NT2/D1 (cell line): ENCODE data around the gene SPATA4.
A peak's percentile ranks its signal among the peaks of the same experiment; 100 is the strongest.

Experiments
- DNase-seq: peaks from one replicate; pipeline ENCODE4 v3.0.0-alpha.2; 2011; ENCODE audit warnings: low read depth, low spot score
- H3K27me3 ChIP-seq: 2 replicates; pipeline ENCODE4 v1.6.0; 2011; ENCODE audit warnings: mild to moderate bottlenecking; ENCODE audit not compliant: insufficient read length, insufficient read depth
- H3K36me3 ChIP-seq: 2 replicates; pipeline ENCODE4 v1.6.1; 2011; ENCODE audit warnings: mild to moderate bottlenecking, low read length, mixed read lengths; ENCODE audit not compliant: insufficient read depth, insufficient read length
- H3K4me1 ChIP-seq: 2 replicates; pipeline ENCODE4 v1.5.1; 2011; ENCODE audit not compliant: insufficient read depth, insufficient read length
- H3K4me3 ChIP-seq: 2 replicates; pipeline ENCODE4 v1.5.1; 2011; ENCODE audit warnings: low read depth; ENCODE audit not compliant: insufficient read length
- H3K9ac ChIP-seq: 2 replicates; pipeline ENCODE4 v1.6.0; 2011; ENCODE audit warnings: low read depth; ENCODE audit not compliant: insufficient read length
- H3K9me3 ChIP-seq: 2 replicates; pipeline ENCODE4 v1.5.1; 2011; ENCODE audit warnings: mild to moderate bottlenecking, low read length; ENCODE audit not compliant: insufficient read depth
- SUZ12 ChIP-seq: IDR thresholded peaks from 2 replicates; pipeline ENCODE4 v1.6.1; 2011; ENCODE audit not compliant: insufficient read length, insufficient read depth; ENCODE audit errors: extremely low read depth
- YY1 ChIP-seq: IDR thresholded peaks from 2 replicates; pipeline ENCODE4 v1.6.1; 2011; ENCODE audit not compliant: insufficient read length, insufficient read depth
- ZNF274 ChIP-seq: IDR thresholded peaks from 2 replicates; pipeline ENCODE4 v1.6.1; 2011; ENCODE audit warnings: mild to moderate bottlenecking, low read depth, low read length

SPATA4 gene

GRCh38 chr4:176195184-176195978, at the start of gene SPATA4:
Gene SPATA4 (minus strand): TSS chr4:176195585. CDS start chr4:176195562, 23 bp downstream.
- peak; percentile 82 for DNase-seq
- Histone ChIP-seq H3K4me1 (no peaks in the 10 kb centered on the region), H3K9ac (peak within 1 kb of the TSS; percentile 56), H3K36me3 (no peaks in the 10 kb centered on the region), H3K9me3 (0 out of 2 replicates have a peak, but pooled peaks cover 3% of the 10 kb centered on the region), H3K27me3 (no peaks in the 10 kb centered on the region), H3K4me3 (peak within 1 kb of the TSS; percentile 37)
- no peak for TF ChIP-seq SUZ12
- peak; percentile 70 for TF ChIP-seq YY1

- no peak overlapping the region for H3K4me3 ChIP-seq
- TF ChIP-seq YY1, result no peak
- TF ChIP-seq SUZ12, result no peak
- TF ChIP-seq ZNF274, result no peak
- DNase-seq, result no peak
These were observed 47.5 kb upstream of the SPATA4 start for GRCh38 chr4:176242764-176243347.

DNA sequence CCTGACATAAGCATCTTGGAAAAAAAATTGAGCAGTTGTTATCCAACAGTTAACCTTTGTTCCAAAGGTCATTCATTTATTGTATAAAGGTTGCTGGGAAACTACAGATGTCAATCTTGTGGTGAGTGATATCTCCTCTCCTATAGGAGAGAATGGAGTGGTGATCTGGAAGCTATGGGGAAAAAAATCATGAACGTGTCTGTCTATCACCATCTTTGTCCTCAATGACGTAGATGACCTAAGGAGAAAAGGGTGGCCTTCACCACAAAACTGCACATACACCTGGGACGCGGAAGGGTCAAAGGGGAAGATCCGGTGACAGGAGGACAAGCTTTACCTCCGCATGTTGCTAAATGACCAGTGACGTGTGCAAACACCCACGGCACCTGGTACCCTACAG, 46.3 kb upstream of the SPATA4 start:
- Histone ChIP-seq H3K36me3 (no peaks in the 10 kb centered on the region), H3K9ac (no peak overlapping the region), H3K4me3 (no peak overlapping the region), H3K4me1 (no peaks in the 10 kb centered on the region), H3K27me3 (no peaks in the 10 kb centered on the region), H3K9me3 (no peaks in the 10 kb centered on the region)
- no peak for DNase-seq
- TF ChIP-seq YY1 (no peak), ZNF274 (no peak), SUZ12 (no peak)

More at GRCh38 chr4:176242764-176243347, 47.5 kb upstream of the SPATA4 start:
- Histone ChIP-seq H3K9ac (no peak overlapping the region), H3K4me1 (no peaks in the 10 kb centered on the region), H3K27me3 (no peaks in the 10 kb centered on the region), H3K9me3 (no peaks in the 10 kb centered on the region), H3K36me3 (no peaks in the 10 kb centered on the region)

DNA sequence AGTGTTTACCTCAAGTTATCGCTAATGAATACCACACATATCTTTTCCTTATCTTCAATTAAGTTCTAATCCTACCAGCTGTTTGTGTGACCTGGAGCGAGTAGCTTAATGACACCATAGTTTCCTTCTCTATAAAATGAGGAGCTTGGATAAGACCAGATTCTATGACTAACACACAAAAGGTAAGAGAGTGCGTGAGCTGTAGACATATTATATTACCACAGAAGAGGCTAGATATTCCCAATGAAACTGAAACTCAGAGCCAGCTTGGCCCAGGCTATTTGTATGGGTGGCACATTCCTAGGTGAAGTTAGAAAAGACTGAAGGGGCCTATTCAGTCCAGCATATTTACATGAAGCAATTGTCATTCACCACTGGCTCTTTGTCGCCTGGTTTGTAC, 43.4 kb upstream of the SPATA4 start:
- no peak overlapping the region for H3K4me3 ChIP-seq
- H3K9ac ChIP-seq, result no peak overlapping the region
- TF ChIP-seq SUZ12 (no peak), YY1 (no peak), ZNF274 (no peak)
- H3K4me1 ChIP-seq, result no peaks in the 10 kb centered on the region
- no peaks in the 10 kb centered on the region for H3K36me3 ChIP-seq
- H3K9me3 ChIP-seq, result no peaks in the 10 kb centered on the region
- no peaks in the 10 kb centered on the region for H3K27me3 ChIP-seq
- DNase-seq, result no peak

DNA sequence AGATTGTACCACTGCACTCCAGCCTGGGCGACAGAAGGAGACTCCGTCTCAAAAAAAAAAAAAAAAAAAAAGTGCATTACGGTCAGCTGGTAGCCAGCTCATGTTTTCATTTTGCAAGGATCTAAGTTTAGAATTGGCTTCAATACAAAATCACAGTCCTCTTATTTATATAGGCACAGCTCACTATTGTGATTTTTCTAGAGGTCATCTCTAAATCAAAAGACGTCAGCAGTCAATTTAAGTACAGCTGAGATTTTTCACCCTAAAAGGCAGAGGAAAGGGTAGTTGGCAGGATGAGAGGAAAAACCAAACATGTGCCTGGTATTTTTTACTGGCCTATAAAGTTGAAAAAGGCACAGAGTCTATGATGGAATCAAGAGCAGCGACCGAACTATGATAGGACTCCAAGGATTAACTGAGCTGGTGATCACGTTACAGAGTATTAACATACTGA, 42.8 kb upstream of the SPATA4 start:
- Histone ChIP-seq H3K9ac (no peak overlapping the region), H3K36me3 (no peaks in the 10 kb centered on the region), H3K4me1 (no peaks in the 10 kb centered on the region), H3K27me3 (no peaks in the 10 kb centered on the region), H3K4me3 (no peak overlapping the region), H3K9me3 (no peaks in the 10 kb centered on the region)
- no peak for TF ChIP-seq SUZ12
- no peak for TF ChIP-seq ZNF274
- TF ChIP-seq YY1, result no peak
- DNase-seq, result no peak

DNA sequence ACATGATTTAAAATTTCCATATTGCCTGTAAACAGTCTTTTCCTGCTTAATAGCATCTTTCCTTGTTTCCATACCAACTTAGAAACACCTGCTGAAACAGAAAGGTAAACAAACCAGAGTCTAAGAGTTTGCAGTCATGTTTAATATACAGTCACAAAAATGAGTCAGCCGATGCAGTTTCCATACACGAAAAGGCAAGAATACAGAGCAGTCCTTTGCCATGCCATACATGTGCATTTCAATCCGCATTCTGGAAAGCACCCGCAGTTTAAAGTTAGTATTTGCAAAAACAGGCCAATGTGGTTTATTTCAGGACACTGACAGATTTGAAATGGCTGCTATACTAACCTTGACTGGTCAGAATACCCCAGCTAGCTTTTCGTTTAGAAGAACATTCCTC, 41.6 kb upstream of the SPATA4 start:
- H3K27me3 ChIP-seq, result no peaks in the 10 kb centered on the region

DNA sequence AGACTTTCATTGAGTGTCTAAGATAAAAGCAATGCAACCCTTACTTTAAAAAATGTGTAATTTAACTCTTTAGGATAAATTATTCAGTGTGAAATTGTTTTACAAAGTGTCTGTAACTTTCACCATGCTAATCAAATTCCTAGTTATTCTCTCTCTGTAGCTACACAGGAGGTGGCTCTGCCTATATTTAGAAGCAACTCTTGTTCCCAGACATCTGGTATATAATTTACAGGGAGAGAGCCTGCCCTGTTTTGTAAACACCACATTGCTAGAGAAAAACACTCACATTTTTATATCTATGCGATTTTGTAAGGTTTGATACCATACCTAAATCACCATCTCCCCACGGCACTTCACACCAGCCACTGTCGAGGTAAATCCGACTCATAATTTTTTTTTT, 35.5 kb upstream of the SPATA4 start:
- Histone ChIP-seq H3K9me3 (no peaks in the 10 kb centered on the region), H3K4me3 (no peak overlapping the region), H3K4me1 (no peaks in the 10 kb centered on the region), H3K9ac (no peak overlapping the region), H3K27me3 (no peaks in the 10 kb centered on the region), H3K36me3 (no peaks in the 10 kb centered on the region)
- TF ChIP-seq YY1, result no peak
- no peak for TF ChIP-seq SUZ12
- TF ChIP-seq ZNF274, result no peak
- no peak for DNase-seq

More for the DNA sequence above, 41.6 kb upstream of the SPATA4 start:
- no peak overlapping the region for H3K4me3 ChIP-seq
- DNase-seq, result no peak
- H3K4me1 ChIP-seq, result no peaks in the 10 kb centered on the region
- no peak overlapping the region for H3K9ac ChIP-seq
- no peaks in the 10 kb centered on the region for H3K36me3 ChIP-seq
- no peak for TF ChIP-seq ZNF274
- no peak for TF ChIP-seq YY1
- no peak for TF ChIP-seq SUZ12
- H3K9me3 ChIP-seq, result no peaks in the 10 kb centered on the region
